GM12892 (cell line): ENCODE data around the gene ASCC1.

Experiments used
- DNase-seq: peaks from one replicate; pipeline ENCODE4 v3.0.0; 2011; ENCODE audit not compliant: insufficient read length
- FAIRE-seq: peaks from 2 replicates; lab custom pipeline; 2011; peaks lifted over from hg19 to GRCh38; lab: Jason Lieb, UNC
- POLR2A ChIP-seq: IDR thresholded peaks from 2 replicates; pipeline ENCODE4 v1.6.1; 2011; ENCODE audit warnings: low read depth, low read length, control low read depth
- TAF1 ChIP-seq: IDR thresholded peaks from 2 replicates; pipeline ENCODE4 v1.6.1; 2011; ENCODE audit warnings: low read depth, mild to moderate bottlenecking, control low read depth, low read length, borderline replicate concordance

ASCC1 gene

GRCh38 chr10:72048450-72049124 is 167.5 kb downstream of the ASCC1 start:
- no peak for TF ChIP-seq POLR2A
- no peak for TF ChIP-seq TAF1
- peak; percentile 70 for DNase-seq
- FAIRE-seq: peak; percentile 96
